WTC11 (cell line): Measurements from ENCODE around the gene RETREG3.

Source experiments
- ESRRA ChIP-seq: sonication (generic); formaldehyde crosslinking; IDR thresholded peaks from 2 replicates; pipeline ENCODE4 v1.8.1; 2022; ENCODE audit warnings: mild to moderate bottlenecking, missing genetic modification reagents, borderline replicate concordance
- MXD4 ChIP-seq: fragments of 250-450 bp; sonication (Bioruptor Pico); IDR thresholded peaks from 2 replicates; pipeline ENCODE4 v1.8.0; 2021; ENCODE audit warnings: mild to moderate bottlenecking, moderate library complexity, borderline replicate concordance
- NFYB ChIP-seq: sonication (generic); formaldehyde crosslinking; conservative IDR thresholded peaks from 2 replicates; pipeline ENCODE4 v1.8.0; 2022; ENCODE audit warnings: low read depth, missing genetic modification reagents
- NR1H2 ChIP-seq: sonication (generic); formaldehyde crosslinking; IDR thresholded peaks from 2 replicates; pipeline ENCODE4 v1.9.0; 2021; ENCODE audit warnings: mild to moderate bottlenecking, moderate library complexity, missing genetic modification reagents
- NR3C1 ChIP-seq: sonication (generic); formaldehyde crosslinking; conservative IDR thresholded peaks from 2 replicates; pipeline ENCODE4 v1.8.1; 2023; ENCODE audit warnings: low read depth, mild to moderate bottlenecking, missing genetic modification reagents
- SMAD4 ChIP-seq: sonication (generic); formaldehyde crosslinking; IDR thresholded peaks from 2 replicates; pipeline ENCODE4 v1.8.0; 2022; ENCODE audit warnings: mild to moderate bottlenecking, missing genetic modification reagents
- ZBTB21 ChIP-seq: sonication (generic); formaldehyde crosslinking; IDR thresholded peaks from 2 replicates; pipeline ENCODE4 v1.8.1; 2023; ENCODE audit warnings: mild to moderate bottlenecking, missing genetic modification reagents, borderline replicate concordance
- TF ChIP-seq, protein P1 (sequence below): fragments of 200-600 bp; IDR thresholded peaks from 2 replicates; pipeline ENCODE4 v1.8.0; 2022; ENCODE audit warnings: antibody characterized with exemption
- TF ChIP-seq, protein P2 (sequence below): sonication (generic); formaldehyde crosslinking; IDR thresholded peaks from 2 replicates; pipeline ENCODE4 v1.8.1; 2022; ENCODE audit warnings: mild to moderate bottlenecking, moderate library complexity, missing genetic modification reagents

DNA sequence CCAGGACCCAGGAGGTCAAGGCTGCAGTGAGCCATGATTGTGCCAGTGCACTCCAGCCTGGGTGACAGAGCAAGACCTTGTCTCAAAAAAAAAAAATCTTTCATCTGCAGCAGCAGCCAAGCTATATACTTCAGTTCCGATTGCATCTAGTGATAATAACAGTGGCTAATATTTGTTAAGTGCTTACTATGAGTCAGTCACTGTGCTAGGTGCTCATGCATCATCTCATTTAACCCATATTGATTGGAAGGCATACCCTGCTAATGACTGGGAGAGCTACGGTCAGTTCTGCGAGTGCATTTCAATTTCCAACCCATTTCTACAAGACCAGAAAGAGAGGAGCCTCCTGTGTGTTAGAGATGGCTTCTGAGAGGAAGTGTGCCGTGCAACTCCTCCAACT, 42.2 kb upstream of the RETREG3 start:
- TF ChIP-seq, protein P1, sequence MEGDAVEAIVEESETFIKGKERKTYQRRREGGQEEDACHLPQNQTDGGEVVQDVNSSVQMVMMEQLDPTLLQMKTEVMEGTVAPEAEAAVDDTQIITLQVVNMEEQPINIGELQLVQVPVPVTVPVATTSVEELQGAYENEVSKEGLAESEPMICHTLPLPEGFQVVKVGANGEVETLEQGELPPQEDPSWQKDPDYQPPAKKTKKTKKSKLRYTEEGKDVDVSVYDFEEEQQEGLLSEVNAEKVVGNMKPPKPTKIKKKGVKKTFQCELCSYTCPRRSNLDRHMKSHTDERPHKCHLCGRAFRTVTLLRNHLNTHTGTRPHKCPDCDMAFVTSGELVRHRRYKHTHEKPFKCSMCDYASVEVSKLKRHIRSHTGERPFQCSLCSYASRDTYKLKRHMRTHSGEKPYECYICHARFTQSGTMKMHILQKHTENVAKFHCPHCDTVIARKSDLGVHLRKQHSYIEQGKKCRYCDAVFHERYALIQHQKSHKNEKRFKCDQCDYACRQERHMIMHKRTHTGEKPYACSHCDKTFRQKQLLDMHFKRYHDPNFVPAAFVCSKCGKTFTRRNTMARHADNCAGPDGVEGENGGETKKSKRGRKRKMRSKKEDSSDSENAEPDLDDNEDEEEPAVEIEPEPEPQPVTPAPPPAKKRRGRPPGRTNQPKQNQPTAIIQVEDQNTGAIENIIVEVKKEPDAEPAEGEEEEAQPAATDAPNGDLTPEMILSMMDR: no peak
- TF ChIP-seq, protein P2, sequence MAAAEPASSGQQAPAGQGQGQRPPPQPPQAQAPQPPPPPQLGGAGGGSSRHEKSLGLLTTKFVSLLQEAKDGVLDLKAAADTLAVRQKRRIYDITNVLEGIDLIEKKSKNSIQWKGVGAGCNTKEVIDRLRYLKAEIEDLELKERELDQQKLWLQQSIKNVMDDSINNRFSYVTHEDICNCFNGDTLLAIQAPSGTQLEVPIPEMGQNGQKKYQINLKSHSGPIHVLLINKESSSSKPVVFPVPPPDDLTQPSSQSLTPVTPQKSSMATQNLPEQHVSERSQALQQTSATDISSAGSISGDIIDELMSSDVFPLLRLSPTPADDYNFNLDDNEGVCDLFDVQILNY (CRISPR knock-in tag): no peak
- TF ChIP-seq MXD4: no peak
- no peak for TF ChIP-seq SMAD4 (CRISPR knock-in tag)
- TF ChIP-seq NFYB: no peak
- TF ChIP-seq NR3C1 (CRISPR knock-in tag): no peak
- no peak for TF ChIP-seq ZBTB21 (CRISPR knock-in tag)
- TF ChIP-seq NR1H2: no peak
- TF ChIP-seq ESRRA (CRISPR knock-in tag): no peak
